Natural killer cell (primary cell): Measurements from ENCODE around the gene PRRG1. TPM values are rescaled to one million over a fixed set of nuclear protein-coding genes. Genes with fewer than 3 reads are reported as not detected.
"Not testable (repeated sequence)": the region's sequence is repeated elsewhere in the genome, so short reads cannot be mapped to it uniquely, and the experiment has no call there.

Experiments
- ATAC-seq, 3 donors: fragments of 150-1000 bp in 2 of 3; fragments of 200-7000 bp in 1 of 3; cut with Tn5 transposase; 1 replicate in 1 of 3; 2 replicates in 2 of 3; pipeline ENCODE4 v1.10.0; 2021; ENCODE audit warnings: mild to moderate bottlenecking in 2 of 3, moderate library complexity in 2 of 3
- DNase-seq, 2 donors: peaks; one replicate each; pipeline versions ENCODE4 v3.0.0 to v3.0.0-alpha.2; 2013 to 2021; ENCODE audit warnings: mixed read lengths in 1 of 2
- H3K27ac ChIP-seq: one replicate; pipeline ENCODE4 v1.5.1; 2013; ENCODE audit warnings: mild to moderate bottlenecking, low read length
- H3K27me3 ChIP-seq: one replicate; pipeline ENCODE4 v1.6.1; 2013; ENCODE audit warnings: low read length; ENCODE audit not compliant: control insufficient read depth, insufficient read depth
- H3K36me3 ChIP-seq: one replicate; pipeline ENCODE4 v1.6.1; 2013; ENCODE audit warnings: low read length; ENCODE audit not compliant: control insufficient read depth, insufficient read depth
- H3K4me1 ChIP-seq: one replicate; pipeline ENCODE4 v1.6.1; 2013; ENCODE audit warnings: low read length; ENCODE audit not compliant: control insufficient read depth, insufficient read depth
- H3K4me3 ChIP-seq: one replicate; pipeline ENCODE4 v1.5.1; 2013; ENCODE audit warnings: low read length
- H3K9me3 ChIP-seq: one replicate; pipeline ENCODE4 v1.6.1; 2013; ENCODE audit warnings: low read length; ENCODE audit not compliant: control insufficient read depth, insufficient read depth
- H3K27ac Mint-ChIP-seq, 2 donors: one replicate each; pipeline ENCODE4 v1.8.0; 2022; ENCODE audit warnings: mild to moderate bottlenecking in 2 of 2, mixed read lengths in 2 of 2, moderate library complexity in 1 of 2
- H3K27me3 Mint-ChIP-seq, 2 donors: one replicate each; pipeline ENCODE4 v1.8.0; 2022; ENCODE audit warnings: low read depth in 2 of 2, mixed read lengths in 2 of 2
- H3K36me3 Mint-ChIP-seq: one replicate; pipeline ENCODE4 v1.8.0; 2022; ENCODE audit warnings: mixed read lengths
- H3K4me1 Mint-ChIP-seq, 2 donors: one replicate each; pipeline ENCODE4 v1.8.0; 2022; ENCODE audit warnings: mixed read lengths in 2 of 2
- H3K4me3 Mint-ChIP-seq: one replicate; pipeline ENCODE4 v1.8.0; 2022; ENCODE audit warnings: mild to moderate bottlenecking, moderate library complexity, mixed read lengths
- H3K9me3 Mint-ChIP-seq, 2 donors: one replicate each; pipeline ENCODE4 v1.8.0; 2022; ENCODE audit warnings: mixed read lengths in 2 of 2
- WGBS: methylation state at CpG from one replicate; pipeline ENCODE4 v1.1.7; 2013; ENCODE audit warnings: missing lambda C conversion rate; ENCODE audit not compliant: insufficient coverage; 5-methylcytosine and 5-hydroxymethylcytosine counted together
- intact Hi-C: fragments of 100-400 bp; cut with micrococcal nuclease; formaldehyde crosslinking; loops from one replicate; pipeline ENCODE4 v1.14.2; 2022
- total RNA-seq, 4 donors: library from RNA; stranded (reverse); fragments of 120-200 nt in 1 of 4; gene quantifications; one replicate each; pipeline versions ENCODE4 v1.2.3 to v1.2.4, GENCODE V29; 2013 to 2022
- TF ChIP-seq, protein P1 (sequence below): fragments of 200-600 bp; IDR thresholded peaks from one replicate; pipeline ENCODE4 v1.8.0; 2022; ENCODE audit warnings: antibody characterized with exemption

Gene PRRG1
- total RNA-seq, 3 donors from 2014 or later (not counting 1 experiment from before 2014, with no cell fraction given), result not detected

DNA sequence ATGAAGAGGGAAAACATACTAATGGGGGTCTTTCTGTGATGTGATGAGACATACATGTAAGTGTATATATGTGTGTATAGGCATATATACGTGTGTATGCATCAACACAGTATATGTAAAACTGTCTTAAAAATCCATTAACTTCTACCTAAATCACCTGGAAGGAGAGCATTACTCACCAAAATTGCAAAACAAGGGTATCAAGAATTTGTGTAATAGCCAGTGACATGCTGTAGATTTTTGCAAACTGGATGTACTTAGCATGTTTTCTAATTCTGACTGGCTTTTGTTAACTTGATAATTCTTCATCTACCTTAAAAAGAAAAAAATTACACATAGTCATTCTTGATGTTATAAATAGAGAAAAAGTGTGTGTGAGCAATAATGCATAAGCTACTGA, 104.7 kb downstream of the PRRG1 start:
- peaks cover 0 to 7% of the 10 kb centered on the region in 2 donors for H3K27me3 Mint-ChIP-seq
- intact Hi-C loops, result no loop called here
- Histone ChIP-seq H3K4me3 (no peak overlapping the region), H3K9me3 (no peaks in the 10 kb centered on the region), H3K27me3 (no peaks in the 10 kb centered on the region), H3K36me3 (no peaks in the 10 kb centered on the region), H3K27ac (no peak overlapping the region), H3K4me1 (no peaks in the 10 kb centered on the region)
- H3K27ac Mint-ChIP-seq, result no peak overlapping the region
- H3K36me3 Mint-ChIP-seq, result no peaks in the 10 kb centered on the region
- no CpG with 5 or more reads among the region's 1 CpG for WGBS
- no peaks in the 10 kb centered on the region for H3K9me3 Mint-ChIP-seq
- no peak overlapping the region for H3K4me3 Mint-ChIP-seq
- no peak for DNase-seq
- TF ChIP-seq, protein P1, sequence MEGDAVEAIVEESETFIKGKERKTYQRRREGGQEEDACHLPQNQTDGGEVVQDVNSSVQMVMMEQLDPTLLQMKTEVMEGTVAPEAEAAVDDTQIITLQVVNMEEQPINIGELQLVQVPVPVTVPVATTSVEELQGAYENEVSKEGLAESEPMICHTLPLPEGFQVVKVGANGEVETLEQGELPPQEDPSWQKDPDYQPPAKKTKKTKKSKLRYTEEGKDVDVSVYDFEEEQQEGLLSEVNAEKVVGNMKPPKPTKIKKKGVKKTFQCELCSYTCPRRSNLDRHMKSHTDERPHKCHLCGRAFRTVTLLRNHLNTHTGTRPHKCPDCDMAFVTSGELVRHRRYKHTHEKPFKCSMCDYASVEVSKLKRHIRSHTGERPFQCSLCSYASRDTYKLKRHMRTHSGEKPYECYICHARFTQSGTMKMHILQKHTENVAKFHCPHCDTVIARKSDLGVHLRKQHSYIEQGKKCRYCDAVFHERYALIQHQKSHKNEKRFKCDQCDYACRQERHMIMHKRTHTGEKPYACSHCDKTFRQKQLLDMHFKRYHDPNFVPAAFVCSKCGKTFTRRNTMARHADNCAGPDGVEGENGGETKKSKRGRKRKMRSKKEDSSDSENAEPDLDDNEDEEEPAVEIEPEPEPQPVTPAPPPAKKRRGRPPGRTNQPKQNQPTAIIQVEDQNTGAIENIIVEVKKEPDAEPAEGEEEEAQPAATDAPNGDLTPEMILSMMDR, result no peak
- no peaks in the 10 kb centered on the region for H3K4me1 Mint-ChIP-seq
- ATAC-seq, result no peak

DNA sequence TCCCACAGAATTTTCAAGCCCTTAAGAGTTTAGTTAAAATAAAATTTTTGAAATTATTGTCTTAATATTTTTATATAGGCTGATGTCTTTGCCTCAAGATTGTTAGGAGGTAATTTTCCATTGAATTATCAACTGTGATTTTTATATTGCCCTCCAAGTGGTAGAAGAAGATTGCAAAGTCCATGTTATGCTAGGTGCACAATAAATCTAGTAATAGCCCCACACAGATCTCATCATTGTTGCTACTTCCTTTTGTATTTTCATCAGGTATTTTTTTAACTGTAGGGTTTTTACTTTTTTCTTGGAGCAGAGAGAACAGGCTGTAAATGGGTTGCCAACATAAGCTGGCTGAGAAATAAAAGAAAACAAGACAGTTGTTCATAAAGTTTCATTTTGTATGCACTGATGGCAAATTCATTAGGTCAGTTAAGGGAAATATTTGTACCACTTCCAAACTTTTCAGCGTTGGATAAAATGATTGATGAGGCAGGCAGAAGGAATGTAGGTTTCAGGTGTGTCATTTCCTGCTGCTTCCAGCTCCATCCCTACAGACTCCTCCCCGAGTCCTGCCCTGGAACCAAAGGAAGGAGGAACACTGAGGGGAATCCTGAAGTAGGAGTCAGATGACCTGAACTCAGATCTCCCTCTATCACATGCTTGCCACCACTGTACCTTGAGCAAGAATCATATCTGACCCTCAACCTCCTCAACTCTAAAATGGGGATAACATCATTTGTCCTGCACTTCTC, 105.5 kb downstream of the PRRG1 start:
- Histone ChIP-seq H3K4me1 (no peaks in the 10 kb centered on the region), H3K9me3 (no peaks in the 10 kb centered on the region), H3K4me3 (no peak overlapping the region), H3K27me3 (no peaks in the 10 kb centered on the region), H3K36me3 (no peaks in the 10 kb centered on the region), H3K27ac (no peak overlapping the region)
- intact Hi-C loops, result no loop called here
- H3K27ac Mint-ChIP-seq, result no peak overlapping the region
- no peaks in the 10 kb centered on the region for H3K36me3 Mint-ChIP-seq
- WGBS, result 80% methylated on average over 1 of the region's 2 CpGs
- ATAC-seq (no peak), DNase-seq (no peak)
- no peaks in the 10 kb centered on the region for H3K9me3 Mint-ChIP-seq
- no peaks in the 10 kb centered on the region for H3K4me1 Mint-ChIP-seq
- H3K27me3 Mint-ChIP-seq, result peaks cover 0 to 7% of the 10 kb centered on the region in 2 donors
- TF ChIP-seq, protein P1, result no peak
- H3K4me3 Mint-ChIP-seq, result no peak overlapping the region

- H3K4me1 Mint-ChIP-seq, result no peaks in the 10 kb centered on the region
- Histone ChIP-seq H3K36me3 (no peaks in the 10 kb centered on the region), H3K27me3 (no peaks in the 10 kb centered on the region), H3K4me1 (no peaks in the 10 kb centered on the region), H3K9me3 (no peaks in the 10 kb centered on the region), H3K4me3 (no peak overlapping the region), H3K27ac (no peak overlapping the region)
- TF ChIP-seq, protein P1, result no peak
- no peaks in the 10 kb centered on the region for H3K36me3 Mint-ChIP-seq
- 88% methylated on average over 1 of the region's 1 CpG for WGBS
- peaks cover 3 to 11% of the 10 kb centered on the region in 2 donors for H3K27me3 Mint-ChIP-seq
- H3K9me3 Mint-ChIP-seq, result peaks cover under 1 to 4% of the 10 kb centered on the region in 2 donors
- H3K4me3 Mint-ChIP-seq, result no peak overlapping the region
- DNase-seq (no peak), ATAC-seq (no peak)
- no peak overlapping the region for H3K27ac Mint-ChIP-seq
- intact Hi-C loops, result no loop called here
Observed at GRCh38 chrX:37455381-37455780, 106.2 kb downstream of the PRRG1 start.

GRCh38 chrX:37460285-37460684, 111.1 kb downstream of the PRRG1 start:
- H3K27ac ChIP-seq, H3K9me3 Mint-ChIP-seq, ATAC-seq, H3K4me1 ChIP-seq, H3K36me3 Mint-ChIP-seq, H3K4me3 ChIP-seq, H3K4me1 Mint-ChIP-seq, intact Hi-C loops, H3K27me3 Mint-ChIP-seq, H3K4me3 Mint-ChIP-seq, H3K36me3 ChIP-seq, H3K27me3 ChIP-seq, H3K9me3 ChIP-seq, H3K27ac Mint-ChIP-seq, DNase-seq: not testable (repeated sequence)
- 100% methylated on average over 5 of the region's 5 CpGs for WGBS
